ENCODE measurements around the gene ZBTB8OS.
A peak's percentile ranks its signal among the peaks of the same experiment; 100 is the strongest.
"Not testable (repeated sequence)": the region's sequence is repeated elsewhere in the genome, so short reads cannot be mapped to it uniquely, and the experiment has no call there.

The ZBTB8OS gene

DNA sequence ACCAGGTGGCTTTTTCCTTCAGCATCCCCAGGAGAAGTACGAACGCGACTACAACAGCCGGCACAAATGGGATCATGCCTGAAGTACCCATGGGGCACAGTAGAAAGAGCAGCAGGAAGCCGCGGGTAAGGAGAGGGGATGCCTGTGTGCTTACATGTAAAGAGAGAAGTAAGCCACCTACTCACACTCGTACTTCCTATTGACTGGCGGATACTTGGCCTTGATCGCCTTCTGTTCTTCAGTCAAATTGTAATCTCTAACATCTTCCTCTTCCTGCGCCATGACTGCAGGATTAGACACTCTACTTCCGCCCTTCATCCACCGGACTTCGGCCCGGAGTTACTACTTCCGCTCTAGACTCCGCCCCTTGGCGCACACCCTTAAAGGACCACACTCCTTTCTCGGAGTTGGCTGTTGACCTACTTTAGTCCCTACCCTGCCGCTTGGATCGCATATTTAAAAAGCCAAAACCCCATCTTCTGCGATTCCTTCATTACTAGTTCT lies at the start of gene ZBTB8OS (continued):
- TF ChIP-seq ZXDB (tag by site-specific recombination; IDR thresholded peaks at IDR 0.05) (peak; percentile 73; the same call in 1 of the 2 replicates), KLF8 (tag by site-specific recombination; IDR thresholded peaks at IDR 0.05) (peak; percentile 18), ZNF341 (tag by site-specific recombination; IDR thresholded peaks at IDR 0.05; ENCODE audit: low read depth) (no peak; the same call in 1 of the 2 replicates), ZBTB20 (tag by site-specific recombination; IDR thresholded peaks at IDR 0.05) (peak; percentile 31; the same call in 1 of the 2 replicates), IKZF3 (tag by site-specific recombination; IDR thresholded peaks at IDR 0.05) (peak; percentile 66), ZNF629 (tag by site-specific recombination; IDR thresholded peaks at IDR 0.05) (peak; percentile 36), ZNF600 (tag by site-specific recombination; IDR thresholded peaks at IDR 0.05) (peak; percentile 99), ZNF175 (tag by site-specific recombination; IDR thresholded peaks at IDR 0.05) (no peak), ZNF76 (tag by site-specific recombination; IDR thresholded peaks at IDR 0.05; ENCODE audit: borderline replicate concordance, low read depth) (peak; percentile 80), ZNF423 (tag by site-specific recombination; IDR thresholded peaks at IDR 0.05) (0 out of 2 replicates have a peak, but pooled peaks have one; percentile 19), ZNF302 (tag by site-specific recombination; IDR thresholded peaks at IDR 0.05; ENCODE audit: low read depth) (no peak), SP7 (tag by site-specific recombination; IDR thresholded peaks at IDR 0.05) (peak; percentile 8; the same call in 1 of the 2 replicates), ZNF2 (tag by site-specific recombination; IDR thresholded peaks at IDR 0.05) (peak; percentile 13; the same call in 1 of the 2 replicates), ZNF561 (tag by site-specific recombination; IDR thresholded peaks at IDR 0.05; ENCODE audit: borderline replicate concordance) (no peak), ZBTB17 (tag by site-specific recombination; IDR thresholded peaks at IDR 0.05) (peak; percentile 94)
- TF ChIP-seq, protein P1, sequence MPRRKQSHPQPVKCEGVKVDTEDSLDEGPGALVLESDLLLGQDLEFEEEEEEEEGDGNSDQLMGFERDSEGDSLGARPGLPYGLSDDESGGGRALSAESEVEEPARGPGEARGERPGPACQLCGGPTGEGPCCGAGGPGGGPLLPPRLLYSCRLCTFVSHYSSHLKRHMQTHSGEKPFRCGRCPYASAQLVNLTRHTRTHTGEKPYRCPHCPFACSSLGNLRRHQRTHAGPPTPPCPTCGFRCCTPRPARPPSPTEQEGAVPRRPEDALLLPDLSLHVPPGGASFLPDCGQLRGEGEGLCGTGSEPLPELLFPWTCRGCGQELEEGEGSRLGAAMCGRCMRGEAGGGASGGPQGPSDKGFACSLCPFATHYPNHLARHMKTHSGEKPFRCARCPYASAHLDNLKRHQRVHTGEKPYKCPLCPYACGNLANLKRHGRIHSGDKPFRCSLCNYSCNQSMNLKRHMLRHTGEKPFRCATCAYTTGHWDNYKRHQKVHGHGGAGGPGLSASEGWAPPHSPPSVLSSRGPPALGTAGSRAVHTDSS (tag by site-specific recombination; IDR thresholded peaks at IDR 0.05) = peak; percentile 71
- TF ChIP-seq, protein P2, sequence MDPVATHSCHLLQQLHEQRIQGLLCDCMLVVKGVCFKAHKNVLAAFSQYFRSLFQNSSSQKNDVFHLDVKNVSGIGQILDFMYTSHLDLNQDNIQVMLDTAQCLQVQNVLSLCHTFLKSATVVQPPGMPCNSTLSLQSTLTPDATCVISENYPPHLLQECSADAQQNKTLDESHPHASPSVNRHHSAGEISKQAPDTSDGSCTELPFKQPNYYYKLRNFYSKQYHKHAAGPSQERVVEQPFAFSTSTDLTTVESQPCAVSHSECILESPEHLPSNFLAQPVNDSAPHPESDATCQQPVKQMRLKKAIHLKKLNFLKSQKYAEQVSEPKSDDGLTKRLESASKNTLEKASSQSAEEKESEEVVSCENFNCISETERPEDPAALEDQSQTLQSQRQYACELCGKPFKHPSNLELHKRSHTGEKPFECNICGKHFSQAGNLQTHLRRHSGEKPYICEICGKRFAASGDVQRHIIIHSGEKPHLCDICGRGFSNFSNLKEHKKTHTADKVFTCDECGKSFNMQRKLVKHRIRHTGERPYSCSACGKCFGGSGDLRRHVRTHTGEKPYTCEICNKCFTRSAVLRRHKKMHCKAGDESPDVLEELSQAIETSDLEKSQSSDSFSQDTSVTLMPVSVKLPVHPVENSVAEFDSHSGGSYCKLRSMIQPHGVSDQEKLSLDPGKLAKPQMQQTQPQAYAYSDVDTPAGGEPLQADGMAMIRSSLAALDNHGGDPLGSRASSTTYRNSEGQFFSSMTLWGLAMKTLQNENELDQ (tag by site-specific recombination; IDR thresholded peaks at IDR 0.05; ENCODE audit: low read depth) = no peak
- TF ChIP-seq, protein P3, sequence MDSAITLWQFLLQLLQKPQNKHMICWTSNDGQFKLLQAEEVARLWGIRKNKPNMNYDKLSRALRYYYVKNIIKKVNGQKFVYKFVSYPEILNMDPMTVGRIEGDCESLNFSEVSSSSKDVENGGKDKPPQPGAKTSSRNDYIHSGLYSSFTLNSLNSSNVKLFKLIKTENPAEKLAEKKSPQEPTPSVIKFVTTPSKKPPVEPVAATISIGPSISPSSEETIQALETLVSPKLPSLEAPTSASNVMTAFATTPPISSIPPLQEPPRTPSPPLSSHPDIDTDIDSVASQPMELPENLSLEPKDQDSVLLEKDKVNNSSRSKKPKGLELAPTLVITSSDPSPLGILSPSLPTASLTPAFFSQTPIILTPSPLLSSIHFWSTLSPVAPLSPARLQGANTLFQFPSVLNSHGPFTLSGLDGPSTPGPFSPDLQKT (IDR thresholded peaks at IDR 0.05; ENCODE audit: borderline replicate concordance, low read depth, low read length) = no peak
- TF ChIP-seq, protein P4, sequence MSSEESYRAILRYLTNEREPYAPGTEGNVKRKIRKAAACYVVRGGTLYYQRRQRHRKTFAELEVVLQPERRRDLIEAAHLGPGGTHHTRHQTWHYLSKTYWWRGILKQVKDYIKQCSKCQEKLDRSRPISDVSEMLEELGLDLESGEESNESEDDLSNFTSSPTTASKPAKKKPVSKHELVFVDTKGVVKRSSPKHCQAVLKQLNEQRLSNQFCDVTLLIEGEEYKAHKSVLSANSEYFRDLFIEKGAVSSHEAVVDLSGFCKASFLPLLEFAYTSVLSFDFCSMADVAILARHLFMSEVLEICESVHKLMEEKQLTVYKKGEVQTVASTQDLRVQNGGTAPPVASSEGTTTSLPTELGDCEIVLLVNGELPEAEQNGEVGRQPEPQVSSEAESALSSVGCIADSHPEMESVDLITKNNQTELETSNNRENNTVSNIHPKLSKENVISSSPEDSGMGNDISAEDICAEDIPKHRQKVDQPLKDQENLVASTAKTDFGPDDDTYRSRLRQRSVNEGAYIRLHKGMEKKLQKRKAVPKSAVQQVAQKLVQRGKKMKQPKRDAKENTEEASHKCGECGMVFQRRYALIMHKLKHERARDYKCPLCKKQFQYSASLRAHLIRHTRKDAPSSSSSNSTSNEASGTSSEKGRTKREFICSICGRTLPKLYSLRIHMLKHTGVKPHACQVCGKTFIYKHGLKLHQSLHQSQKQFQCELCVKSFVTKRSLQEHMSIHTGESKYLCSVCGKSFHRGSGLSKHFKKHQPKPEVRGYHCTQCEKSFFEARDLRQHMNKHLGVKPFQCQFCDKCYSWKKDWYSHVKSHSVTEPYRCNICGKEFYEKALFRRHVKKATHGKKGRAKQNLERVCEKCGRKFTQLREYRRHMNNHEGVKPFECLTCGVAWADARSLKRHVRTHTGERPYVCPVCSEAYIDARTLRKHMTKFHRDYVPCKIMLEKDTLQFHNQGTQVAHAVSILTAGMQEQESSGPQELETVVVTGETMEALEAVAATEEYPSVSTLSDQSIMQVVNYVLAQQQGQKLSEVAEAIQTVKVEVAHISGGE (tag by site-specific recombination; conservative IDR thresholded peaks at IDR 0.05; ENCODE audit: low read depth) = peak; percentile 96

DNA sequence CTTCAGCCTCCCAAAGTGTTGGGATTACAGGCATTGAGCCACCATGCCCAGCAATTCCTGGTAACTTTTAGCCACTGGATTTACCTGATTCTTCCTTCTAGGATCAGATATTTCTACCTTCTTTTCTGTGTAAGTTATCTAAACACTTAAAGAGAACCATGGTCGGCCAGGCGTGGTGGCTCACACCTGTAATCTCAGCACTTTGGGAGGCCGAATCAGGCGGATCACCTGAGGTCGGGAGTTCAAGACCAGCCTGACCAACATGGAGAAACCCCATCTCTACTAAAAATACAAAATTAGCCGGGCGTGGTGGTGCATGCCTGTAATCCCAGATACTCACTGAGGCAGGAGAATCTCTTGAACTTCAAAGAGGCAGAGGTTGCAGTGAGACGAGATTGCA lies 46.6 kb upstream of the ZBTB8OS start:
- POLR2A ChIA-PET; H3K9me3 ChIP-seq (ENCODE audit: control insufficient read depth, insufficient read depth, low read depth, low read length); H3K36me3 ChIP-seq (ENCODE audit: control insufficient read depth in 2 of 2, insufficient read depth in 1 of 2, low read length in 2 of 2); H3K27ac ChIP-seq (ENCODE audit: extremely low read depth, low read depth, low read length); H3K4me1 ChIP-seq (ENCODE audit: control insufficient read depth, insufficient read depth, low read length); H3K4me3 ChIP-seq (ENCODE audit: low read depth, low read length): not testable (repeated sequence)
- CTCF ChIA-PET = interaction anchor here (2.7 to 2.9 kb wide), 2 partner anchors 15 to 76 kb away, joined by 10 to 12 read pairs; no protein-coding TSS in a partner anchor
